WTC11 (cell line): ENCODE data around the gene PRKN.

Experiments
- FOXJ3 ChIP-seq: sonication (generic); formaldehyde crosslinking; IDR thresholded peaks from 2 replicates; pipeline ENCODE4 v1.9.0; 2021; ENCODE audit warnings: missing genetic modification reagents, mild to moderate bottlenecking, borderline replicate concordance
- FOXK1 ChIP-seq: sonication (generic); formaldehyde crosslinking; IDR thresholded peaks from 2 replicates; pipeline ENCODE4 v1.8.0; 2022; ENCODE audit warnings: mild to moderate bottlenecking, moderate library complexity, missing genetic modification reagents
- KAT7 ChIP-seq: sonication (generic); formaldehyde crosslinking; IDR thresholded peaks from 2 replicates; pipeline ENCODE4 v1.8.1; 2023; ENCODE audit warnings: missing genetic modification reagents, mild to moderate bottlenecking, borderline replicate concordance
- NFYB ChIP-seq: sonication (generic); formaldehyde crosslinking; conservative IDR thresholded peaks from 2 replicates; pipeline ENCODE4 v1.8.0; 2022; ENCODE audit warnings: low read depth, missing genetic modification reagents
- TF ChIP-seq, protein P1 (sequence below): sonication (generic); formaldehyde crosslinking; IDR thresholded peaks from 2 replicates; pipeline ENCODE4 v1.8.1; 2023; ENCODE audit warnings: mild to moderate bottlenecking, missing genetic modification reagents, moderate library complexity

DNA sequence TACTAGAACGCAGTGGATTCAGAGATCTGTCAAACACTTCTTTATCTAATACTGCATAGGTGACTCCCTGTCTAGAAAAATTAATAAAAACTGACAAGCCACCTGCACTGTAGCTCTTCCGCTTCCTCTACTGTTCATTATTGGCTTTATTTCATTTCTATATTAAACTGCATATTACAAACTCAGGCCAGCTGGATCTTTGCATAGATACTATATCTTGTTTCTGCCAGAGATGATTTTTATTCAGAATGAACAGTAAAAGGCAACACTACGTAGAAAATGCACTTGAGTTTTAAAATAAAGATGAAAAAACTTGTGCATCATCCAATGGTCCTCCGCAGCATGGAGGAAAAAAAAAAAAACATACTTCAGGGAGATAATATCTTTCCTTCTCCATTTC lies 508.3 kb downstream of the PRKN start:
- no peak for TF ChIP-seq FOXK1 (CRISPR knock-in tag)
- TF ChIP-seq, protein P1, sequence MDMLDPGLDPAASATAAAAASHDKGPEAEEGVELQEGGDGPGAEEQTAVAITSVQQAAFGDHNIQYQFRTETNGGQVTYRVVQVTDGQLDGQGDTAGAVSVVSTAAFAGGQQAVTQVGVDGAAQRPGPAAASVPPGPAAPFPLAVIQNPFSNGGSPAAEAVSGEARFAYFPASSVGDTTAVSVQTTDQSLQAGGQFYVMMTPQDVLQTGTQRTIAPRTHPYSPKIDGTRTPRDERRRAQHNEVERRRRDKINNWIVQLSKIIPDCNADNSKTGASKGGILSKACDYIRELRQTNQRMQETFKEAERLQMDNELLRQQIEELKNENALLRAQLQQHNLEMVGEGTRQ = no peak
- no peak for TF ChIP-seq NFYB (CRISPR knock-in tag)
- TF ChIP-seq FOXJ3 (CRISPR knock-in tag) = no peak
- TF ChIP-seq KAT7 = no peak
